CD4-positive, alpha-beta T cell treated with Interferon alpha-2 for 1 hour (primary cell): ENCODE data around the gene EPHX1.
"Not testable (repeated sequence)": the region's sequence is repeated elsewhere in the genome, so short reads cannot be mapped to it uniquely, and the experiment has no call there.

Source experiments
- DNase-seq, 2 donors: peaks; one replicate each; pipeline ENCODE4 v3.0.0-alpha.2; 2020 to 2022

EPHX1 gene

GRCh38 chr1:225883616-225884265 is 73.8 kb downstream of the EPHX1 start:
- no peak for DNase-seq

GRCh38 chr1:225885336-225885735 is 75.4 kb downstream of the EPHX1 start:
- DNase-seq = no peak

- no peak for DNase-seq
These were observed 76.5 kb downstream of the EPHX1 start for GRCh38 chr1:225886159-225887029.

GRCh38 chr1:225887030-225887314 is 77.0 kb downstream of the EPHX1 start:
- no peak for DNase-seq

GRCh38 chr1:225887554-225888288 is 77.8 kb downstream of the EPHX1 start:
- not testable (repeated sequence) for DNase-seq

- DNase-seq = no peak
These were observed 78.5 kb downstream of the EPHX1 start for GRCh38 chr1:225888289-225888897.

- no peak for DNase-seq
These were observed 79.1 kb downstream of the EPHX1 start, which contains the start of gene LEFTY1 for GRCh38 chr1:225888898-225889601. Gene LEFTY1, minus strand, starts transcription at chr1:225889146. Its CDS starts 80 bp downstream, at chr1:225889066.

GRCh38 chr1:225889743-225890142 is 79.8 kb downstream of the EPHX1 start:
- DNase-seq = no peak

GRCh38 chr1:225890346-225891228 is 80.7 kb downstream of the EPHX1 start:
- no peak for DNase-seq

GRCh38 chr1:225891229-225891972 is 81.5 kb downstream of the EPHX1 start:
- no peak for DNase-seq

- DNase-seq = no peak
These were observed 82.4 kb downstream of the EPHX1 start for GRCh38 chr1:225892307-225892706.
